ENCODE measurements around the gene PACS1. TPM values are rescaled to one million over a fixed set of nuclear protein-coding genes. Genes with fewer than 3 reads are reported as not detected.

Gene PACS1
- polyA plus RNA-seq, 1 of the 3 experiments (the other 2 are of a cell fraction): 37.3 TPM

DNA sequence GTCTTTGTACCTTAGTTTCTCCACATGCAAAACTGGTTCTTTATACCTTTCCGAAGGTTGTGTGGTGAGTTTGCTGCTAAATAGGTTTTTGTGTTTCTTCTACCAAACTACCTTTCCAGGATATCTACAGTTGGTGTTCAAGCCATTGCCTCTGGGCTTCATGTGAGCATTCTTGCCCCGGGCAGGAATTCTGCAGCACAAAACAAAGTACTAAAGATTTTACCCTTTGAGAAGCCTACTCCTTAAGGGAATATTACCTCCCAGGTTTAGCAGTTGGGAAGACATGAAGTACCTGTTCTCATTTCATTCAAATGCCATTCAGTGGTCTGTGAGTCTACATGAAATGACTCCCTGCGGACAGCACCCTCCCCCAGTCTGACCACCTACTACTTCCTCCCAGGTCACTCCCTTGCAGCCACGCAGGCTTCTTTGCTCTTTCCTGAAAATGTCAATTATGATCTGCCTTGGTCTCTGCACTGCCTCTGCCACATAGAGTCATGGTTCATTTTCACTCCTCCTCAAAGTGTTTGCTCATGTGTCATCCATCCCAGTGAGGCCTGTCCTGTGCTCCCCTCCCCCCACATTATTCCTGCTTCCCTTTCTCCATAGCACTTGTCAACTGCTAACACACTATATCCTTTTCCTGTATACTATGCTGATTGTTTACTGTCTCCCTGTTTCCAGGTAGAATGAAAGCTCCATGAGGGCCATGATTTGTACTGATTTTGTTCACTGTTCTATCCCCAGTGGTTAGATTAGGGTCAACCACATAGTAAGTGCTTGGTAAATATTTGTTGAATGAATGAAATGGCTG is 36.9 kb downstream of the PACS1 start:
- Histone ChIP-seq H3K9me2 (no peaks in the 10 kb centered on the region), H4K20me1 (ENCODE audit: insufficient read depth) (no peaks in the 10 kb centered on the region), H3K27ac (ENCODE audit: low read depth in 2 of 2, low read length in 1 of 2) (no peak overlapping the region; a peak in 1 of 4 replicates), H3K4me2 (no peak overlapping the region), H3F3A (replicated peaks; ENCODE audit: insufficient read depth) (peaks cover 25% of the 10 kb centered on the region), H3K9me3 (no peaks in the 10 kb centered on the region), H3K9ac (no peak overlapping the region), H3K4me1 (ENCODE audit: control insufficient read depth in 1 of 2, insufficient read depth in 2 of 2, low read depth in 1 of 2, low read length in 1 of 2) (peaks cover 9 to 20% of the 10 kb centered on the region in 2 experiments), H2AFZ (ENCODE audit: low read depth) (no peak overlapping the region), H3K27me3 (ENCODE audit: insufficient read depth) (no peaks in the 10 kb centered on the region), H3K4me3 (ENCODE audit: low read depth in 2 of 2, low read length in 1 of 2) (no peak overlapping the region), H3K36me3 (replicated peaks in 1 of 2; ENCODE audit: control insufficient read depth in 1 of 2, insufficient read depth in 2 of 2, low read length in 1 of 2) (peaks cover 0 to 3% of the 10 kb centered on the region in 2 experiments), H3K79me2 (ENCODE audit: insufficient read depth) (peaks cover 100% of the 10 kb centered on the region)
- DNase-seq: no peak
- WGBS (ENCODE audit: low lambda C conversion rate): 79% methylated on average over 4 of the region's 4 CpGs
- CTCF ChIA-PET: interaction anchor here (2.0 kb wide), 1 partner anchor 18 kb away, joined by 4 read pairs; no protein-coding TSS in a partner anchor
- TF ChIP-seq FOSL2 (IDR thresholded peaks at IDR 0.05; ENCODE audit: borderline replicate concordance, low read depth) (no peak), POLR2AphosphoS5 (IDR thresholded peaks at IDR 0.05; ENCODE audit: low read depth, low read length) (no peak), IRF3 (IDR thresholded peaks at IDR 0.05; ENCODE audit: low read depth, low read length) (no peak), REST (IDR thresholded peaks at IDR 0.05; ENCODE audit: low read depth, low read length) (no peak), SMC3 (IDR thresholded peaks at IDR 0.05; ENCODE audit: low read depth, low read length) (no peak)
- POLR2A ChIA-PET: no interaction called here

DNA sequence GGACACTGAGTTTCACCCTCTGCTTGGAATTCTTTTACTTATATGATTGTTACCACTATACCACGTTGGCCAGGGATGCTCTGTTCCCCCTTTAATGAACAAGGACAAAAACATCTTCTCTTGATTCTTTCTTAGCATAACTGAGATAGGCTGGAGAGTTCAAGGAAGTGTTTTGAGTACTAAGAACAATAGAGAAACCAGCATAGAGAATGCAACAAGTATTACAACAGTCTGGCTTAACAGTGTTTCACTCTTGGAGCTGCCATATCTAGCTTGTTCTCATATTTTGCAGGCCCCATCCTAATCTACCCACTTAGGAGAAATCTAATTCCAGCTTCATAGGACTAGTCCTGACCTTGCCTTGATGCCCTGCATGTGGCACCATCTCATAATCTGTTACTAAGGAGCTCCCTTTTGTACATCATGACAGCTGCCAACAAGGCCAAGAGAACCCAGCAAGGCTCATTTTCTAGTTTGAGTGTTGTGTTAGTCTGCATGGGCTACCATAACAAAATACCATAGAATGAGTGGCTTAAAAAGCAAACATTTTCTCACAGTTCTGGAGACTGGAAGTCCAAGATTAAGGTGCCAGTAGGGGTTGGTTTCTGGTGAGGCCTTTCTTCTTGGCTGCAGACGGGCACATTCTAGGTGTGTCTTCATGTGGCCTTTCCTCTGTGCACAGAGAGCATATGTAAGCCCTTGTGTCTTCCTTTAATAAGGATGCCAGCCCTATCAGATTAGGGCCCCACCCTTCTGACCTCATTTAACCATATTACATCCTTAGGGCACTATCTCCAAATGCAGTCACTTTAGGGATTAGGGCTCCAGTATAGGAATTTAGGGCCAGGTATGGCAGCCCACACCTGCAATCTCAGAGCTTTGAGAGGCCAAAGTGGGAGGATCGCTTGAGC is 37.8 kb downstream of the PACS1 start:
- 85% methylated on average over 3 of the region's 3 CpGs for WGBS (ENCODE audit: low lambda C conversion rate)
- H3K9me2 ChIP-seq: no peaks in the 10 kb centered on the region
- H3K27ac ChIP-seq (ENCODE audit: low read depth in 2 of 2, low read length in 1 of 2): no peak overlapping the region
- H4K20me1 ChIP-seq (ENCODE audit: insufficient read depth): peaks cover 2% of the 10 kb centered on the region; the same call in 1 of the 2 replicates
- H3K36me3 ChIP-seq (replicated peaks in 1 of 2; ENCODE audit: control insufficient read depth in 1 of 2, insufficient read depth in 2 of 2, low read length in 1 of 2): peaks cover 0 to 3% of the 10 kb centered on the region in 2 experiments
- H3K4me2 ChIP-seq: no peak overlapping the region
- no peaks in the 10 kb centered on the region for H3K9me3 ChIP-seq
- peaks cover 16 to 26% of the 10 kb centered on the region in 2 experiments for H3K4me1 ChIP-seq (ENCODE audit: control insufficient read depth in 1 of 2, insufficient read depth in 2 of 2, low read depth in 1 of 2, low read length in 1 of 2)
- DNase-seq: no peak
- H3K9ac ChIP-seq: no peak overlapping the region
- H3K27me3 ChIP-seq (ENCODE audit: insufficient read depth): no peaks in the 10 kb centered on the region
- POLR2A ChIA-PET: no interaction called here
- peaks cover 33% of the 10 kb centered on the region for H3F3A ChIP-seq (replicated peaks; ENCODE audit: insufficient read depth)
- peaks cover 95% of the 10 kb centered on the region for H3K79me2 ChIP-seq (ENCODE audit: insufficient read depth)
- no peak overlapping the region for H3K4me3 ChIP-seq (ENCODE audit: low read depth in 2 of 2, low read length in 1 of 2)
- CTCF ChIA-PET: interaction anchor here (1.0 to 2.0 kb wide), 2 partner anchors 11 to 19 kb away, joined by 3 to 4 read pairs; no protein-coding TSS in a partner anchor
- H2AFZ ChIP-seq (ENCODE audit: low read depth): no peak overlapping the region
- TF ChIP-seq SMC3 (IDR thresholded peaks at IDR 0.05; ENCODE audit: low read depth, low read length) (no peak), SIN3A (IDR thresholded peaks at IDR 0.05; ENCODE audit: borderline replicate concordance, low read depth, low read length) (no peak), TAF1 (IDR thresholded peaks at IDR 0.05; ENCODE audit: borderline replicate concordance, low read depth, low read length) (no peak), JUND (IDR thresholded peaks at IDR 0.05) (no peak), TCF12 (IDR thresholded peaks at IDR 0.05) (no peak), TEAD4 (IDR thresholded peaks at IDR 0.05; ENCODE audit: borderline replicate concordance, insufficient read depth) (no peak), YY1 (IDR thresholded peaks at IDR 0.05; ENCODE audit: low read depth) (no peak), GATA2 (CRISPR knock-in tag; IDR thresholded peaks at IDR 0.05) (no peak), GABPA (IDR thresholded peaks at IDR 0.05; ENCODE audit: low read depth) (no peak), RCOR1 (IDR thresholded peaks at IDR 0.05; ENCODE audit: low read length) (no peak), REST (IDR thresholded peaks at IDR 0.05; ENCODE audit: low read depth, low read length) (no peak)

Measured in SK-N-SH (cell line).